Neural progenitor cell (in vitro differentiated cells): ENCODE data around the gene PBLD.

Experiments used
- EZH2 ChIP-seq: fragments of 200-600 bp; sonication (generic); IDR thresholded peaks from 2 replicates; pipeline ENCODE4 v1.6.1; 2017; ENCODE audit warnings: antibody characterized with exemption, mild to moderate bottlenecking, moderate library complexity
- EZH2phosphoT487 ChIP-seq: fragments of 200-600 bp; sonication (generic); IDR thresholded peaks from 2 replicates; pipeline ENCODE4 v1.6.1; 2017; ENCODE audit warnings: antibody characterized with exemption
- TF ChIP-seq, protein P1 (sequence below): fragments of 200-600 bp; sonication (generic); IDR thresholded peaks from 2 replicates; pipeline ENCODE4 v1.5.1; 2017; ENCODE audit warnings: antibody characterized with exemption, mild to moderate bottlenecking

DNA sequence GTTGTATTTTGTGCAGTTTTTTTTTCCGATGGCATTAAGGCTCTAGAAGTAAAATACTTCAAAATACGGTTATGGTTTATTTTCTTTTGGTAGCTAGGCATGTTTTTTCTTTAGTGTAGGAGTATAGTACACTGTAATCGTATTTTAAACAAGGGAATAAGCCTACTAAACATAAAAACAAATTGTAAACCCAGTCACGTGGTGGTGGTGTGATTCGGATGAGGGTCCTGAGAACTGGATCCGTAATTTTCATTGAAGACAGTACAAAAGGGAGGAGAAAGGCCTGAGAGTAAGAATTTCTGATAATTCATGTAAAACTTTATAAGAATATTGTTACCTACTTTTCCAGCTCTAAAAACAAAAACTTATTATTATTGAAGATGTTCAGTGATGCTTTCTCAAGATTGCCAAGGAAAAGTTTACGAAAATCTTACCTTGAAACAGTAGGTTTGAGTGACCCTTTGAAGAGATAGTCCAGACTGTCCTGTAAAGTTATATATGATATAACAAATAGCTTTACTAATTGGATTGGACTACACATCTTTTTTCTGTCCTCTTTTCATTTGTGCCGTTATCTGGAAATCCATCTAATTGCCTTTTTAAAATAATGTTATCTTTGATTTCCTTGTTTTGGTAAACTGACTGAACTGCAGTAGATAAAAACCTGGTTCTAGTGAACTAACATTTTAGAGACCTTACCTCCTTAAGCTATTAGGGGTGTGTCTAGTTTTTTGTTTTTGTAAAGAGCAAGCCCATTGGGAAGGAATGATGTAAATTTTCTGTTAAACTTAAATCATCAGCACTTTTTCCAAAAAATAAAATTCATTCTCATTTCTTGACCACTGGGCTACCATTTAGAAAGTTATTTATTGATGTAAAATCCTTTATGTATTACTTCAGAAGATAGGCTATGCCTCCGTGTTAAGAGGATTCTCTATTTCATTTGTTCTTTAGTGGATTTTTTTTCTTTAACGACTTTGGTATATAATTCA is 1.0 kb upstream of the PBLD start:
- TF ChIP-seq, protein P1, sequence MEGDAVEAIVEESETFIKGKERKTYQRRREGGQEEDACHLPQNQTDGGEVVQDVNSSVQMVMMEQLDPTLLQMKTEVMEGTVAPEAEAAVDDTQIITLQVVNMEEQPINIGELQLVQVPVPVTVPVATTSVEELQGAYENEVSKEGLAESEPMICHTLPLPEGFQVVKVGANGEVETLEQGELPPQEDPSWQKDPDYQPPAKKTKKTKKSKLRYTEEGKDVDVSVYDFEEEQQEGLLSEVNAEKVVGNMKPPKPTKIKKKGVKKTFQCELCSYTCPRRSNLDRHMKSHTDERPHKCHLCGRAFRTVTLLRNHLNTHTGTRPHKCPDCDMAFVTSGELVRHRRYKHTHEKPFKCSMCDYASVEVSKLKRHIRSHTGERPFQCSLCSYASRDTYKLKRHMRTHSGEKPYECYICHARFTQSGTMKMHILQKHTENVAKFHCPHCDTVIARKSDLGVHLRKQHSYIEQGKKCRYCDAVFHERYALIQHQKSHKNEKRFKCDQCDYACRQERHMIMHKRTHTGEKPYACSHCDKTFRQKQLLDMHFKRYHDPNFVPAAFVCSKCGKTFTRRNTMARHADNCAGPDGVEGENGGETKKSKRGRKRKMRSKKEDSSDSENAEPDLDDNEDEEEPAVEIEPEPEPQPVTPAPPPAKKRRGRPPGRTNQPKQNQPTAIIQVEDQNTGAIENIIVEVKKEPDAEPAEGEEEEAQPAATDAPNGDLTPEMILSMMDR = no peak
- TF ChIP-seq EZH2 (no peak), EZH2phosphoT487 (no peak)
